Fibroblast of pulmonary artery (primary cell): ENCODE data around the gene SMG7.

Experiments
- DNase-seq: peaks from one replicate; pipeline ENCODE4 v3.0.0-alpha.2; 2010; ENCODE audit warnings: low read depth
- H3K4me3 ChIP-seq: replicated peaks from 2 replicates; pipeline ENCODE4 v1.5.1; 2011; ENCODE audit warnings: low read depth, mild to moderate bottlenecking, control low read depth, low read length, moderate library complexity
- CTCF ChIP-seq: IDR thresholded peaks from 2 replicates; pipeline ENCODE4 v1.5.1; 2011; ENCODE audit warnings: mild to moderate bottlenecking, control low read depth, low read length, inconsistent platforms; ENCODE audit errors: missing control alignments

Gene SMG7

GRCh38 chr1:183544598-183545297 is 72.4 kb downstream of the SMG7 start:
- DNase-seq: no peak
- TF ChIP-seq CTCF: no peak
- no peak overlapping the region for H3K4me3 ChIP-seq

GRCh38 chr1:183546427-183546826 is 74.1 kb downstream of the SMG7 start:
- no peak for TF ChIP-seq CTCF
- no peak overlapping the region for H3K4me3 ChIP-seq
- DNase-seq: peak; percentile 57

- no peak overlapping the region for H3K4me3 ChIP-seq
- TF ChIP-seq CTCF: no peak
- DNase-seq: no peak
Measured at GRCh38 chr1:183548116-183548515, 75.8 kb downstream of the SMG7 start.

GRCh38 chr1:183550915-183551314 is 78.6 kb downstream of the SMG7 start:
- no peak overlapping the region for H3K4me3 ChIP-seq
- no peak for TF ChIP-seq CTCF
- DNase-seq: no peak

- DNase-seq: no peak
- TF ChIP-seq CTCF: no peak
- no peak overlapping the region for H3K4me3 ChIP-seq
Measured at GRCh38 chr1:183551924-183552323, 79.6 kb downstream of the SMG7 start.

GRCh38 chr1:183552441-183552840 is 80.1 kb downstream of the SMG7 start:
- no peak overlapping the region for H3K4me3 ChIP-seq
- DNase-seq: no peak
- no peak for TF ChIP-seq CTCF

- TF ChIP-seq CTCF: no peak
- no peak overlapping the region for H3K4me3 ChIP-seq
- DNase-seq: no peak
Measured at GRCh38 chr1:183552891-183553290, 80.6 kb downstream of the SMG7 start.
